Caco-2 (cell line): ENCODE data around the gene MAML2. TPM values are rescaled to one million over a fixed set of nuclear protein-coding genes. Genes with fewer than 3 reads are reported as not detected.
"Not testable (repeated sequence)": the region's sequence is repeated elsewhere in the genome, so short reads cannot be mapped to it uniquely, and the experiment has no call there.

ENCODE experiments used
- BruUV-seq: library from RNA; stranded (reverse); fragments of 400-500 nt; replicated peaks from 2 replicates; lab custom pipeline; 2021; lab: Mats Ljungman, UMichigan
- CTCF ChIA-PET: fragments of 300-600 bp; sonication (Branson Sonifier 250); formaldehyde crosslinking; loops from one replicate; lab custom pipeline; 2022; ENCODE audit warnings: antibody characterized with exemption; lab: Charles Lee
- POLR2A ChIA-PET: fragments of 300-600 bp; sonication (Branson Sonifier 250); formaldehyde crosslinking; loops from one replicate; lab custom pipeline; 2022; ENCODE audit warnings: antibody characterized with exemption; lab: Charles Lee
- DNase-seq, 2 experiments: peaks; one replicate each; pipeline versions ENCODE4 v3.0.0 to v3.0.0-alpha.2; 2020 to 2022
- H3K27me3 ChIP-seq: replicated peaks from 2 replicates; pipeline ENCODE4 v1.6.0; 2011; ENCODE audit warnings: low read length; ENCODE audit not compliant: control insufficient read depth, insufficient read depth
- H3K36me3 ChIP-seq: 2 replicates; pipeline ENCODE4 v1.5.1; 2011; ENCODE audit warnings: low read length; ENCODE audit not compliant: control insufficient read depth, insufficient read depth
- H3K4me1 ChIP-seq: fragments of 250-450 bp; sonication (Bioruptor Pico); 2 replicates; pipeline ENCODE4 v1.5.1; 2020; ENCODE audit warnings: mild to moderate bottlenecking
- H3K4me3 ChIP-seq: 2 replicates; pipeline ENCODE4 v1.5.1; 2011; ENCODE audit warnings: low read depth, mild to moderate bottlenecking, control low read depth, low read length
- H3K9me3 ChIP-seq: fragments of 250-450 bp; sonication (Bioruptor Pico); 2 replicates; pipeline ENCODE4 v1.5.1; 2020; ENCODE audit warnings: mild to moderate bottlenecking, moderate library complexity
- H3K27ac Mint-ChIP-seq: one replicate; pipeline ENCODE4 v1.8.0; 2022; ENCODE audit warnings: mixed read lengths; ENCODE audit not compliant: unreplicated experiment
- H3K27me3 Mint-ChIP-seq: one replicate; pipeline ENCODE4 v1.8.0; 2022; ENCODE audit warnings: mixed read lengths; ENCODE audit not compliant: insufficient read depth, unreplicated experiment
- H3K36me3 Mint-ChIP-seq: one replicate; pipeline ENCODE4 v1.8.0; 2022; ENCODE audit warnings: mild to moderate bottlenecking, mixed read lengths; ENCODE audit not compliant: insufficient read depth, unreplicated experiment
- H3K4me1 Mint-ChIP-seq: one replicate; pipeline ENCODE4 v1.8.0; 2022; ENCODE audit warnings: low read depth, mixed read lengths; ENCODE audit not compliant: unreplicated experiment
- H3K4me3 Mint-ChIP-seq: one replicate; pipeline ENCODE4 v1.8.0; 2022; ENCODE audit warnings: mild to moderate bottlenecking, moderate library complexity, mixed read lengths; ENCODE audit not compliant: unreplicated experiment
- H3K9me3 Mint-ChIP-seq: one replicate; pipeline ENCODE4 v1.8.0; 2022; ENCODE audit warnings: mixed read lengths; ENCODE audit not compliant: unreplicated experiment
- CTCF ChIP-seq, 2 experiments: fragments of 200-600 bp in 1 of 2; IDR thresholded peaks; 1 replicate in 1 of 2; 2 replicates in 1 of 2; pipeline versions ENCODE4 v1.5.1 to v1.8.0; 2011 to 2022; ENCODE audit warnings: antibody characterized with exemption in 1 of 2, control low read depth in 1 of 2, inconsistent platforms in 1 of 2, low read depth in 1 of 2, low read length in 1 of 2, mild to moderate bottlenecking in 1 of 2, moderate library complexity in 1 of 2; ENCODE audit not compliant: insufficient read depth in 1 of 2, severe bottlenecking in 1 of 2, unreplicated experiment in 1 of 2
- intact Hi-C: fragments of 100-400 bp; cut with micrococcal nuclease; formaldehyde crosslinking; loops from one replicate; pipeline ENCODE4 v1.10.0; 2022; ENCODE audit not compliant: unreplicated experiment
- total RNA-seq: library from RNA; stranded (reverse); gene quantifications from 2 replicates; pipeline ENCODE4 v1.2.3, GENCODE V29; 2022

MAML2 gene
- total RNA-seq, 1 experiment from 2014 or later, result 11.5 TPM

- no peak for TF ChIP-seq CTCF (IDR thresholded peaks at IDR 0.05; ENCODE audit: insufficient read depth in 1 of 2, low read depth in 1 of 2, low read length in 1 of 2, severe bottlenecking in 1 of 2, unreplicated experiment in 1 of 2)
- ChIA-PET CTCF (no interaction called here), POLR2A (no interaction called here)
- Mint-ChIP-seq H3K36me3 (peaks cover 26% of the 10 kb centered on the region), H3K27me3 (no peaks in the 10 kb centered on the region), H3K9me3 (peaks cover 31% of the 10 kb centered on the region), H3K4me3 (no peak overlapping the region), H3K4me1 (peaks cover 34% of the 10 kb centered on the region), H3K27ac (peak overlapping the region; percentile 96)
- H3K4me1 ChIP-seq, result peaks cover 40% of the 10 kb centered on the region
- no TSS peak for BruUV-seq
- intact Hi-C loops, result loop anchor here (1.0 to 2.0 kb wide), 8 partner anchors 11 to 221 kb away; partner anchors contain the start of gene MAML2
- peaks cover 10% of the 10 kb centered on the region; the same call in 1 of the 2 replicates for H3K9me3 ChIP-seq
- no peaks in the 10 kb centered on the region for H3K36me3 ChIP-seq
- DNase-seq, result no peak
- H3K4me3 ChIP-seq, result no peak overlapping the region
- H3K27me3 ChIP-seq, result no peaks in the 10 kb centered on the region
These were observed 71.2 kb downstream of the MAML2 start for GRCh38 chr11:96271777-96272176.

- H3K4me1 ChIP-seq, result peaks cover 36% of the 10 kb centered on the region
- intact Hi-C loops, POLR2A ChIA-PET, H3K9me3 ChIP-seq, BruUV-seq, H3K4me3 ChIP-seq, H3K27me3 ChIP-seq, H3K4me3 Mint-ChIP-seq, CTCF ChIA-PET, DNase-seq, H3K36me3 ChIP-seq, H3K27me3 Mint-ChIP-seq: not testable (repeated sequence)
- peaks cover 30% of the 10 kb centered on the region for H3K4me1 Mint-ChIP-seq
- peak overlapping the region; percentile 96 for H3K27ac Mint-ChIP-seq
- H3K36me3 Mint-ChIP-seq, result peaks cover 26% of the 10 kb centered on the region
- H3K9me3 Mint-ChIP-seq, result peaks cover 31% of the 10 kb centered on the region
These were observed 71.6 kb downstream of the MAML2 start for GRCh38 chr11:96271352-96271751.

GRCh38 chr11:96268527-96268926, 74.5 kb downstream of the MAML2 start:
- Mint-ChIP-seq H3K36me3 (peaks cover 26% of the 10 kb centered on the region), H3K4me1 (peaks cover 35% of the 10 kb centered on the region), H3K9me3 (peaks cover 31% of the 10 kb centered on the region)
- H3K27me3 Mint-ChIP-seq, BruUV-seq, H3K36me3 ChIP-seq, H3K27ac Mint-ChIP-seq, H3K27me3 ChIP-seq, intact Hi-C loops, H3K4me3 Mint-ChIP-seq, H3K9me3 ChIP-seq, H3K4me3 ChIP-seq, DNase-seq, POLR2A ChIA-PET, CTCF ChIA-PET: not testable (repeated sequence)
- H3K4me1 ChIP-seq, result peaks cover 30% of the 10 kb centered on the region

- peaks cover 31% of the 10 kb centered on the region for H3K9me3 Mint-ChIP-seq
- POLR2A ChIA-PET, result no interaction called here
- H3K4me3 ChIP-seq, result no peak overlapping the region
- H3K4me3 Mint-ChIP-seq, result no peak overlapping the region
- H3K36me3 ChIP-seq, result no peaks in the 10 kb centered on the region
- no peaks in the 10 kb centered on the region for H3K27me3 ChIP-seq
- H3K4me1 ChIP-seq, result peaks cover 25% of the 10 kb centered on the region
- H3K27me3 Mint-ChIP-seq, result no peaks in the 10 kb centered on the region
- peaks cover 21% of the 10 kb centered on the region for H3K36me3 Mint-ChIP-seq
- no peak for TF ChIP-seq CTCF (IDR thresholded peaks at IDR 0.05; ENCODE audit: insufficient read depth in 1 of 2, low read depth in 1 of 2, low read length in 1 of 2, severe bottlenecking in 1 of 2, unreplicated experiment in 1 of 2)
- DNase-seq, result no peak
- H3K9me3 ChIP-seq, result peaks cover 10% of the 10 kb centered on the region; the same call in 1 of the 2 replicates
- no peak overlapping the region for H3K27ac Mint-ChIP-seq
- no TSS peak for BruUV-seq
- peaks cover 40% of the 10 kb centered on the region for H3K4me1 Mint-ChIP-seq
- CTCF ChIA-PET, result no interaction called here
- intact Hi-C loops, result no loop called here
These were observed 75.4 kb downstream of the MAML2 start for GRCh38 chr11:96267496-96268032.
